ENCODE measurements around the gene SLC17A4.

Gene SLC17A4, protein sequence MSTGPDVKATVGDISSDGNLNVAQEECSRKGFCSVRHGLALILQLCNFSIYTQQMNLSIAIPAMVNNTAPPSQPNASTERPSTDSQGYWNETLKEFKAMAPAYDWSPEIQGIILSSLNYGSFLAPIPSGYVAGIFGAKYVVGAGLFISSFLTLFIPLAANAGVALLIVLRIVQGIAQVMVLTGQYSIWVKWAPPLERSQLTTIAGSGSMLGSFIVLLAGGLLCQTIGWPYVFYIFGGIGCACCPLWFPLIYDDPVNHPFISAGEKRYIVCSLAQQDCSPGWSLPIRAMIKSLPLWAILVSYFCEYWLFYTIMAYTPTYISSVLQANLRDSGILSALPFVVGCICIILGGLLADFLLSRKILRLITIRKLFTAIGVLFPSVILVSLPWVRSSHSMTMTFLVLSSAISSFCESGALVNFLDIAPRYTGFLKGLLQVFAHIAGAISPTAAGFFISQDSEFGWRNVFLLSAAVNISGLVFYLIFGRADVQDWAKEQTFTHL

GRCh38 chr6:25754535-25754934 is at the start of gene SLC17A4:
Gene SLC17A4 (plus strand): TSS chr6:25754742. CDS start chr6:25761963, 7,221 bp downstream.
- in situ Hi-C loops (cut with MboI; ENCODE audit: low pct_unique_long_range_greater_than_20kb, low sequenced_read_pairs): no loop called here
- DNase-seq: no peak

GRCh38 chr6:25706314-25707014 is 48.1 kb upstream of the SLC17A4 start:
- no peak for DNase-seq

GRCh38 chr6:25709761-25710160 is 44.8 kb upstream of the SLC17A4 start:
- DNase-seq: no peak
- in situ Hi-C loops (cut with MboI; ENCODE audit: low pct_unique_long_range_greater_than_20kb, low sequenced_read_pairs): no loop called here

More at GRCh38 chr6:25706314-25707014, 48.1 kb upstream of the SLC17A4 start:
- in situ Hi-C loops (cut with MboI; ENCODE audit: low pct_unique_long_range_greater_than_20kb, low sequenced_read_pairs): no loop called here

- in situ Hi-C loops (cut with MboI; ENCODE audit: low pct_unique_long_range_greater_than_20kb, low sequenced_read_pairs): no loop called here
- DNase-seq: no peak
Observed at GRCh38 chr6:25710287-25710686, 44.3 kb upstream of the SLC17A4 start.

GRCh38 chr6:25713824-25714223 is 40.7 kb upstream of the SLC17A4 start:
- no peak for DNase-seq
- in situ Hi-C loops (cut with MboI; ENCODE audit: low pct_unique_long_range_greater_than_20kb, low sequenced_read_pairs): no loop called here

GRCh38 chr6:25714765-25715164 is 39.8 kb upstream of the SLC17A4 start:
- no peak for DNase-seq
- in situ Hi-C loops (cut with MboI; ENCODE audit: low pct_unique_long_range_greater_than_20kb, low sequenced_read_pairs): no loop called here

DNA sequence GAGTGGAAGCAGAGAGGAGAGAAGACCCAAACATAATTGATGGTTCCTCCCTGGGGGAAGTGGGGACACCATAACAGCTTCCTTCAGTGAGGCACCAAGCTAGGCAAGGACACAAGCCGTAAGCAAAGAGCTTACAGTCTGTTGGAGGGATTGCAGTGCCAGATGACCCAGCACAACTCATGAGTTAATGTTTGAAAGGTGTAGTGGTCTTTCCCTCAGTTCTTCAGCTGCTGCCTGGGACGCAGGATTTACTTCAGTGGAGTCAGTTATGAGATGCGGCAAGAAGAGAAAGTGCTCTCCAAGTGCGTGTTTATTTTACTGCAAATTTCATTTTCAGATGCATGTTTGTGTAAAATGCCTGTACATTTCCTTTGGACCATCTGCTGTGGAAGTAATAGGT is 38.7 kb upstream of the SLC17A4 start:
- in situ Hi-C loops (cut with MboI; ENCODE audit: low pct_unique_long_range_greater_than_20kb, low sequenced_read_pairs): no loop called here
- DNase-seq: no peak

DNA sequence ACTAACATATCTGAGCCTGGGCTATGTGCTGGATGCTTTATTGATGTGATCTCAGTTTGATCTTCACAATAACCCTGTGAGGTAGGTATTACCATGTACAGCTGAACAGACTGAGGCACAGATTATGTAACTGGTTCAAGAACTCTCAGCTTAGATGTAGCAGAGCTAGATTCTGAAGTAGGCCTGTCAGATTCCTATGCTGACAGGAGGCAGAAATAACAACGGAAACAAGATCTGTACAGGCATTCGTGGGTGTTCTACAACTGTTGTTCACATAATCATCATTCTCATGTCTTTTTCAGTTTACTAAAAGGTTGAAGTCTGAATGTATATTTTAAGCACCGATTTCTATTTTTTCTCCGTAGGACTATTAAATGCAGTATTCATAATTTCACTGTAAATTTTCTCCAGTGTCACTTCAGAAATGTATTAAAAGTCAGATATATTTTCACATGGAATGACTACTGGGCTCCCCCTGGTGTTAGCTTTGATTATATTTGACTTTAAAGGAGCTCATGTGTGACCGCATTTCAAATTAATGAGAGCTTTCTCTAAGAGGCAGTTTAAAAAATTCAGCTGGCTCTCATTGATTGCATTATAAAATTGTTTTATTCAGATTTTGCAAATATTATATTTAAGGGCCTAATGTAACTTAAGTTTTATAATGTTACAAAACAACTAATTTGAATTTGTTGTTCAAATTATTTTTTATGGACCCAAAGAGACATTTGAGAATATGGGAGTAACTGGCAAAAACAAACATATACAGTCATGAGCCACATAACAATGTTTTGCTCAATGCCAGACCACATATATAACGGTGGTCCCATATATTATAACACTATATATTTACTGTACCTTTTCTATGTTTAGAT is 36.4 kb upstream of the SLC17A4 start:
- in situ Hi-C loops (cut with MboI; ENCODE audit: low pct_unique_long_range_greater_than_20kb, low sequenced_read_pairs): no loop called here
- DNase-seq: peak; percentile 41

GRCh38 chr6:25726122-25726911 is 28.2 kb upstream of the SLC17A4 start:
- no peak for DNase-seq
- in situ Hi-C loops (cut with MboI; ENCODE audit: low pct_unique_long_range_greater_than_20kb, low sequenced_read_pairs): no loop called here

DNA sequence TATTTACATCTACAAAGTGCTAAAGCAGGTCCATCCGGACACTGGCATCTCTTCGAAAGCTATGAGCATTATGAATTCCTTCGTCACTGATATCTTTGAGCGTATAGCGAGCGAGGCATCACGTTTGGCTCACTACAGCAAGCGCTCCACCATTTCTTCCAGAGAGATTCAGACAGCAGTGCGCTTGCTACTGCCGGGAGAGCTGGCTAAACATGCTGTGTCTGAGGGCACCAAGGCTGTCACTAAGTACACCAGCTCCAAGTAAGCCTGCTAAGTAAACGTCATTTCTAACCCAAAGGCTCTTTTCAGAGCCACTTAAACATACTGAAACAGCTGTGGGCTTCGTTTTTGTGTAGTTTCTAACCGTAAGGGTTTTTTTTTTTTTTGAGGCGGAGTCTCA is 27.5 kb upstream of the SLC17A4 start:
- in situ Hi-C loops (cut with MboI; ENCODE audit: low pct_unique_long_range_greater_than_20kb, low sequenced_read_pairs): no loop called here

GRCh38 chr6:25730907-25731306 is 23.6 kb upstream of the SLC17A4 start:
- in situ Hi-C loops (cut with MboI; ENCODE audit: low pct_unique_long_range_greater_than_20kb, low sequenced_read_pairs): no loop called here
- DNase-seq: no peak

More for the DNA sequence above, 27.5 kb upstream of the SLC17A4 start:
- no peak for DNase-seq

DNA sequence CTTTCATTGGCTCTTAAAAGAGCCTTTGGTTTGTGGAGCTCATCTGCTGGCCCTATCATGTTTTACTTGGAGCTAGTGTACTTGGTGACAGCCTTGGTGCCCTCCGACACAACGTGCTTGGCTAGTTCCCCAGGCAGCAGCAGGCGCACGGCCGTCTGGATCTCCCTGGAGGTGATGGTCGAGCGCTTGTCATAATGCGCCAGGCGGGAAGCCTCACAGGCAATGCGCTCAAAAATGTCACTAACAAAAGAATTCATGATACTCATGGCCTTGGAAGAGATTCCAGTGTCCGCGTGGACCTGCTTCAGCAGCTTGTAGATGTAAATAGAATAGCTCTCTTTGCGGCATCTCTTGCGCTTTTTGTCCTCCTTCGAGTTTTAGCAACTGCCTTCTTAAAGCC is 22.8 kb upstream of the SLC17A4 start:
- in situ Hi-C loops (cut with MboI; ENCODE audit: low pct_unique_long_range_greater_than_20kb, low sequenced_read_pairs): no loop called here
- no peak for DNase-seq

DNA sequence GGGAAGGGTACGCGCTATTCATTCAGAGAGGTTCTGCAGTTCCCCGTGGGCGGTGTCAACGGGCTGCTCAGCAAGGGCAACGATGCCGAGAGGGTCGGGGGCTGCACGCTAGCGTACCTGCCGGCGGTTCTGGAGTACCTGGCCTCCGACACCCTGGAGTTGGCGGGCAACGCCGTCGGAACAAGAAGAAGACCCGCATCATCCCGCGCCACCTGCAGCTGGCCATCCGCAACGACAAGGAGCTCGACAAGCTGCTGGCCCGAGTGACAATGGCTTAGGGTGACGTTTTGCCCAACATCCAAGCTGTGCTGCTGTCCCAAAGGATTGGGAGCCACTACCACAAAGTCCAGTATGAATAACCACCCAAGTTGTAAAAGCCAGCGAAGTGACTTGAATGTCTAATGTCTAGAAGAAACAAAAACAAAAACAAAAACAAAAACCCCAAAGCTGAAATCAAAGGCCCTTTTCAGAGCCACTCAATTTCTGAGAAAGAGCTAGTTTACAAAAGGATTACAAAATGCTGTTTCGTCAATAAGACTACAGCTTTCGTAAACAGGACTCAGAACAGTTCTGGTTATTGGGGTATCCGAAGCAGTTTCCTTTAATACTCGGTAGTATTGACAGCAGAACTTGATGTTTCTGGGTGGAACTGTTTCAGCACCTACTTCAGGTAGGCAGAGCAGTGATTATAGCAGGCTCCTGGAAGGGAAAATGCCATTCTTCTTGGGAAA is 21.9 kb upstream of the SLC17A4 start:
- no peak for DNase-seq
- in situ Hi-C loops (cut with MboI; ENCODE audit: low pct_unique_long_range_greater_than_20kb, low sequenced_read_pairs): no loop called here

GRCh38 chr6:25735261-25735660 is 19.3 kb upstream of the SLC17A4 start:
- DNase-seq: no peak
- in situ Hi-C loops (cut with MboI; ENCODE audit: low pct_unique_long_range_greater_than_20kb, low sequenced_read_pairs): no loop called here

GRCh38 chr6:25743868-25744267 is 10.7 kb upstream of the SLC17A4 start:
- in situ Hi-C loops (cut with MboI; ENCODE audit: low pct_unique_long_range_greater_than_20kb, low sequenced_read_pairs): no loop called here
- no peak for DNase-seq

GRCh38 chr6:25745836-25746235 is 8.7 kb upstream of the SLC17A4 start:
- no peak for DNase-seq
- in situ Hi-C loops (cut with MboI; ENCODE audit: low pct_unique_long_range_greater_than_20kb, low sequenced_read_pairs): no loop called here

GRCh38 chr6:25746968-25747367 is 7.6 kb upstream of the SLC17A4 start:
- no peak for DNase-seq
- in situ Hi-C loops (cut with MboI; ENCODE audit: low pct_unique_long_range_greater_than_20kb, low sequenced_read_pairs): no loop called here

DNA sequence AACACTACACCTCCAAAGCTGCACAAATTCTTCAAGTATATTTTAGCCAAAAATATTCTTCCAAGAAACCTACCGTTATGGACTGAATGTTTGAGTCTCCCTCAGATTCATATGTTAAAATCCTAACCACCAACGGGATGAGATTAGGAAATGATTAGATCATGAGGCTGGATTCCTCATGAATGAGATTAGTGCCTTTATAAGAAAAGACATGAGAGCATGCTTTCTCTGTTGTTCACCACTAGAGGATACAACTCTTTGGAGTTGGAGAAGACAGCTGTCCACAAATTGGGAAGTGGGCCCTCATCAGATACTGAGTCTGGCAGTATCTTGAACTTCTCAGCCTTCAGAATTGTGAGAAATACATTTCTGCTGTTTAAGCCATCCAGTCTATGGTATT is 7.1 kb upstream of the SLC17A4 start:
- in situ Hi-C loops (cut with MboI; ENCODE audit: low pct_unique_long_range_greater_than_20kb, low sequenced_read_pairs): no loop called here

More for the DNA sequence above, 7.1 kb upstream of the SLC17A4 start:
- no peak for DNase-seq
